SHP77 (cell line): ENCODE results near the gene CPAMD8.
"Not testable (repeated sequence)": the region's sequence is repeated elsewhere in the genome, so short reads cannot be mapped to it uniquely, and the experiment has no call there.

ENCODE experiments used
- DNase-seq, 2 experiments: peaks; one replicate each; lab custom pipeline; 2025; lab: John Stamatoyannopoulos, UW

The CPAMD8 gene

GRCh38 chr19:16946951-16947940 is 79.4 kb downstream of the CPAMD8 start:
- no peak for DNase-seq

DNA sequence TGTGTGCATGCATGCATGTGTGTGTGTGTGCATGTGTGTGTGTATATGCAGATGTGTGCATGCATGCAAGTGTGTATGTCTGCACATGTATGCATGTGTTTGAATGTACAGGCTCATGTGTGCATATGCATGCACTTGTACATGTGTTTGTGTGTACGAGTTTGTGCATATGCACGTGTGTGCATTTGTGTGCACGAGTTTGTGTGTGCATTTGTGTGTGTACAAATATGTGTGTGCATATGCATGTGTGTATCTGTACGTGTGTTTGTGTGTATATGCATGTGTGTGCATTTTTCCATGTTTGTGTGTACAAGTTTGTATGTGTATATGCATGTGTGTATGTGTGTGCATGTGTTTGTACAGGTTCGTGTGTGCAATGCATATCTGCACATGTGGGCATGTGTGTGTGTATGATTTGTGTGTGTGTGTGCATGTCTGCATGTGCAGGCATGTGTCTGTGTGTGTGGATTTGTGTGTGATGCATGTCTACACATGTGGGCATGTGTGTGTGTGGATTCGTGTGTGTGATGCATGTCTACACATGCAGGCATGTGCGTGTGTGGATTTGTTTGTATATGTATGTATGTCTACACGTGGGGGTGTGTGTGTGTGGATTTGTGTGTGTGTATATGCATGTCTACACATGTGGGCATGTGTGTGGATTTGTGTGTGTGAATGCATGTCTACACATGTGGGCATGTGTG is 80.7 kb downstream of the CPAMD8 start:
- no peak for DNase-seq

GRCh38 chr19:16945364-16945714 is 81.3 kb downstream of the CPAMD8 start:
- no peak for DNase-seq

- no peak for DNase-seq
These were observed 81.8 kb downstream of the CPAMD8 start for GRCh38 chr19:16944626-16945363.

DNA sequence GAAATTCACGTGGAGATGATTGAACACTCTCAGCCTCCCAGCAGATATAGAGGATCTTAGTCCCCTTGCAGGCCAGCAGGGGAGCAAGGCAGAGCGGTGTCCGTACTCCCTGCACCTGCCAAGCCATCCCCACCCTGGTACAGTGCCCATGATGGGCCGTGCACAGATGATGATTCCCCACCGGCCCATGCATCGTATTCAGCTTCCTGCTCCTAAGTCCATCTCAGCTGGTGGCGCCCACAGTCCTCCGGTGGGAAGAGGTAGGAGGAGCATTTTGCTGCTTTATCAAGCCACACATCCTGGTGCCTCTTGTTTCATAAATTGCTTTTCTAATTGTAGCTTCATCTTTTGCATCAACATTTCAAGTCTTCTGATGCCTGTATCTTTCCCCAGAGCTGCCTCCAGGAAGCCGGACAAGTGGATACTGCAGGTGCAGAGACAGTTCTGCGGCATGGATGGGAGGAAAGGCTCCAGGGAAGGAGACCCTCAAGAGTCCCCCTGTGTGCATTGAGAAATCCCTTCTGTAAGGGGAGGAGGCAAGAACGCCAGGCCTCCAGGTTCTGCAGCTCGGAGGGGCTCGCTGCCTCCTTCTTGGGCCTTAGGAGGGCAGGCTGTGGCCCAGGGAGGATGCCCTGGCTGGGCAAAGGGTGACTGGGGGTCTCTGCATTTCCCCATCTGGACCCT is 82.5 kb downstream of the CPAMD8 start:
- no peak for DNase-seq

- not testable (repeated sequence) for DNase-seq
These were observed 83.5 kb downstream of the CPAMD8 start for GRCh38 chr19:16943090-16943489.

DNA sequence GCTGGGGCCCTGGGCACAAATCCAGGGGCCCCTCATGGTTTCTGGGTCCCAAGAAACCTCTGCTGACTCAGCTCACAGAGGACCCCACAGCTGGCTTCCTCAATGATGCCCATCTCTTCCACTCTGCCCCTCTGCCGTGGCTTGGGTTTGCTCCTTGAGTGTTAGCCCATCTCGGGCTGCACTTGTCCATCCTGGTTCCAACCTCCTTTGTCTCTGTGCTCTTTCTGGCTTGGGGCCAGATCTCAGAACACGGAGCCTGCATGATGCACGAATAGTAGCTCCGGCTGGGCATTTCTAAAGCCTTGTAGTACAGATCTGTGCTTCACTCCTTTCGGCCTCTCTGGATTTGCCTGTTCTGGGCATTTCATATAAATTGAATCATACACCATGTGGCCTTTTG is 84.0 kb downstream of the CPAMD8 start:
- DNase-seq: no peak

GRCh38 chr19:16940626-16941025 is 86.0 kb downstream of the CPAMD8 start:
- DNase-seq: no peak

DNA sequence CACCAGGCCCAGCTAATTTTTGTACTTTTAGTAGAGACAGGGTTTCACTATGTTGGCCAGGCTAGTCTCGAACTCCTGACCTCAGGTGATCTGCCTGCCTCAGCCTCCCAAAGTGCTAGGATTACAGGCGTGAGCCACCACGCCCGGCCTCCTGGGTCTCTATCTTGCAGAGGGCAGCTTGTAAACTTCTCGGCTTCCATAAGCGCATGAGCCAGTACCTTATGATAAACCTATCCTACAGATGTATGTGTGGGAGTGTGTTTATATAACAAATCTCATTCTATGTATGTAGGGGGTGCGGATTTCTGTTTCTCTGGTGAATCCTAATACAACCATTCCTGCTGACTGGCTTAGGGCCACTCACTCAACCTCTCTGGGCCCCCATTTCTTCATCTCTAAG is 86.5 kb downstream of the CPAMD8 start:
- DNase-seq: not testable (repeated sequence)

GRCh38 chr19:16938211-16938610 is 88.4 kb downstream of the CPAMD8 start:
- DNase-seq: no peak

- not testable (repeated sequence) for DNase-seq
These were observed 88.8 kb downstream of the CPAMD8 start for GRCh38 chr19:16937796-16938195.

- DNase-seq: no peak
These were observed 89.7 kb downstream of the CPAMD8 start for GRCh38 chr19:16936901-16937300.

GRCh38 chr19:16934489-16934888 is 92.1 kb downstream of the CPAMD8 start:
- DNase-seq: no peak

GRCh38 chr19:16931306-16931705 is 95.3 kb downstream of the CPAMD8 start:
- no peak for DNase-seq

GRCh38 chr19:16930753-16931152 is 95.9 kb downstream of the CPAMD8 start:
- DNase-seq: no peak

GRCh38 chr19:16928916-16929315 is 97.7 kb downstream of the CPAMD8 start:
- DNase-seq: no peak

GRCh38 chr19:16928351-16928750 is 98.3 kb downstream of the CPAMD8 start:
- DNase-seq: no peak

- DNase-seq: no peak
These were observed 98.7 kb downstream of the CPAMD8 start for GRCh38 chr19:16927883-16928282.

DNA sequence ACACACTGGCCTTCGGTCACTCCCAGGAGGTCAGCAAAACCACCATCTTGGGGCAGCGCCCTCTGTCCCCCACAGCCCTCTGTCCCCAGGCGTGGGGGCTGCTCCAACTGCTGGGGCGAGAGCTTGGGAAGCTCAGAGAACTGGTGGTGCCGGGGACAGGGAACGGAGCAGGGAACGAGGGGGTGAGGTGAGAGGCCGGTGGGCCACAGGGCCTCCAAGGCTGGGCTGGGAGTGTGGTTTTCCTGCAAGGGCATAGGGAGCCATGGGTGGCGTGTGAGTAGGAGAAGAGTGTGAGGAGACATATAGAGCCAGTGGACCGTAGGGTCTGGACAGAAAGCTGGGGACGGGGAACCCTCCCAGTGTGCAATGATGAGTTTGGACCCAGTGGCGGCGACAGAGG is 103.7 kb downstream of the CPAMD8 start:
- DNase-seq: no peak

DNA sequence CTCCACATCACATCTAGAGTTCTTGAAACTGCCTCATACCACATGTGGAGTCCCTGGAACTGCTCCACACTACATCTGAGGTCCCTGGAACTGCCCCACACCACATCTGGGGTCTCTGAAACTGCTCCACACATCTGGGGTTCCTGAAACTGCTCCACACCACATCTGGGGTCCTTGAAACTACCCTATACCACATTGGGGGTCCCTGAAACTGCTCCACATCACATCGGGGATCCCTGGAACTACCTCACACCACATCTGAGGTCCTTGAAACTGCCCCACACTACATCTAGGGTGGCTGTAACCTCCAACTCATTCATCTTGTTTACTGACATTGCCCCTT is 104.0 kb downstream of the CPAMD8 start:
- no peak for DNase-seq

DNA sequence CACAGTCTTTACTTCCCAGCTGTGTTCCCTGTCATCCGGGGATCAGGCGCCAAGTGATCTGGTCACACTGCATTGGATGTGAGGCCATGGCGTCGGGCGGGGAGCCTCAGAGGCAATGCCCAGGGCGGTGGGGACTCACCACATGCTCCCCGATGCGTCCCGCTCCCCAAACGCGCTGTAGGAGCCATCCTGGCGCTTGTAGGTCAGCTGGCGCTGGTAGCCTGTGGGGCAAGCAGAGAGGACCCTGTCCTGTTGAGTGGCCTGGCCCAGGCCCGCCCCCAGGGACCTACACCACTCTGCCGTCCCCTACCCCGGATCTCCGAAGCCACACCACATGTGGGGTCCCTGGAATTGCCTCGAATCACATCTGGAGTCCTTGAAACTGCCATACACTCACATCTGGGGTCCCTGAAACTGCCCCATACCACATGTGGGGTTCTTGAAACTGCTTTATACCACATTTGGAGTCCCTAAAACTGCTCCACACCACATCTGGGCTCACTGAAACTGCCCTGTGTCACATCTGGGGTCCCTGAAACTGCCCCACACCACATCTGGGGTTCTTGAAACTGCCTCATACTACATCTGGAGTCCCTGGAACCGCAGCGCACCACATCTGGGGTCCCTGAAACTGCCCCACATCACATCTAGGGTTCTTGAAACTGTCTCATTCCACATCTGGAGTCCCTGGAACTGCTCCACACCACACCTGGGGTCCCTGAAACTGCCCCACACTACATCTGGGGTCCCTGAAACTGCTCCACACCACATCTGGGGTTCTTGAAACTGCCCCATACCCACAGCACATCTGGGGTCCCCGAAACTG is 104.6 kb downstream of the CPAMD8 start:
- no peak for DNase-seq
